Umbilical cord (tissue), 2 donors: ENCODE measurements around the gene PODXL. TPM values are rescaled to one million over a fixed set of nuclear protein-coding genes. Genes with fewer than 3 reads are reported as not detected.
"Not testable (repeated sequence)": the region's sequence is repeated elsewhere in the genome, so short reads cannot be mapped to it uniquely, and the experiment has no call there.

ENCODE experiments used
- DNase-seq: peaks from one replicate; pipeline ENCODE4 v3.0.0-alpha.2; 2015; ENCODE audit warnings: low spot score
- total RNA-seq: library from RNA; depleted of rRNA; stranded (reverse); fragments of >200 nt; gene quantifications from one replicate; pipeline ENCODE4 v1.2.3, GENCODE V29; 2014; ENCODE audit warnings: low replicate concordance; ENCODE audit not compliant: insufficient read depth

The PODXL gene
- total RNA-seq, 1 donor from 2014 or later, result 4.1 TPM

DNA sequence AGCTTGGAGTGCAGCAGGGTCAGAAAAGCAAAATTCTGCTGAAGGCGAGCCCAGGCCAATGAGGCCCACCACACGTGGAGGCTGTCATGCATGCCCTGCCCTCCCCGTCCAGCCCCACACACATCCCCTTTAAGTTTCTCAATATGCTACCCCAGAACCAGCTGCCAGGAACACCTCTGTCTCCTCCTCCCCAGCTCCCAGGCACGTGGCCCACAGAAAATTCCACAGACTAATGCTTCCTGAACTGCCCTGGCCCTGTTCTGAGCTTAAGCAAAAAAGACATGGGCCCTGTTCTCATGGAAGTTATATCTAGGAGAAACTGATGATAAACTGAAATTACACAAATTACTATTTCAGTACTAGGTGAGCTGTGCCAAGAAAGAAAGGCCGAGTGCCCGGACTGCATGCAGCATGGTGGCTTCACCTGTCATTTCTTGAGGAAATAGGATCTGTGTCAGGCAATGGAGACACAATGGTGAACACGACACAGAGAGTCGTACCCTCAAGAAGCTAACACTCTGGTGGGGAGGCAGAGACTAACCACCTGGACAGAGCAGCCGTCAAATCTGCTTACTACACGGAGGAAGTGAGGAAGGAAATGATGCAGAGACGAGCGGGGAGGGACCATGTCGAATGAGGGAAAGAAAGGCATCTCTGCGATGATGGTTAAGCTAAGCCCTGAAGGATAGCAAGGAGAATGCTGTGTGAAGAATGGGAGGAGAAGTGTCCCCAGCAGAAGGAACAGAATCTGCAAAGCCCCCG lies 44.5 kb downstream of the PODXL start:
- DNase-seq, result peak; percentile 65

- no peak for DNase-seq
Measured at GRCh38 chr7:131511071-131511470, 45.4 kb downstream of the PODXL start.

DNA sequence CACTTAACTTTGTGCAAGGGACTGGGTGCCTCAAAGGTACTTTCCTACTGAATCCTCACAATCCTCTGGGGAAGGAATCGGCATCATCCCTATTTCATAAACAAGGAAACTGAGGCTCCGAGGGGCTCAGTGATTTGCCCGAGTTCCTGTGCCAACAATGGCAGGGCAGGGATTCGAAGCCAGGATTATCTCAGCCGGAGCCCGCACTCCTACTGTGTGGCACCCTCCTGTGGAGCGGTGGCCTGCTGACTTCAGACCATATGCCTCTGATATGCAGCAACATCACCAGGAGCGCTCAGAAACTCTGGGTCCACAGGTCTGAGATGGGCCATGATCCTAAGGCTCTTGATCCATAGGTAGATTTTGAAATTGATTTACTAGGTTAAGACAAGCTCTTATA lies 46.6 kb downstream of the PODXL start:
- no peak for DNase-seq

GRCh38 chr7:131508754-131509486 lies 47.5 kb downstream of the PODXL start:
- DNase-seq, result no peak

- peak; percentile 71 for DNase-seq
Measured at GRCh38 chr7:131507592-131508331, 48.7 kb downstream of the PODXL start.

DNA sequence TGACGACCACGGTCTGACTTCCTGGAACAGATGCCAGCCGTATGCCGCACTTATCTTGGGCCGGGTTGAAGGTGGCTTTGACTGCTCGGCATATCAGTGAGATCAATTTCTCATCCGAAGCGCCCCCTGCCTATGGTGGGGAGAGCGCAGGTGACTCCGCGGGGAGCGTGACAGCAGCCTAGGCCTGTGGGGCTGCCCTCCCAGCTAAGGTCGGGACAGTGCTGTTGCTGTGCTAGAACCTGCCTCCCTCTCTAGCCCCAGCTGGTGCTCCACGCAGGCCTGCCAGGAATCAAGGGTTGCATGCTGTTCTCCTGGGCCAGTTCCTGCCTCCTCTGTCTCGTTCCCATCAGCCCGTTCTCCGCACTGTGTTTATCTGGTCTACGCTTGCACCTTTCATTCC lies 49.8 kb downstream of the PODXL start:
- no peak for DNase-seq

GRCh38 chr7:131505636-131506557 lies 50.5 kb downstream of the PODXL start:
- DNase-seq, result no peak

GRCh38 chr7:131505037-131505620 lies 51.3 kb downstream of the PODXL start:
- not testable (repeated sequence) for DNase-seq

DNA sequence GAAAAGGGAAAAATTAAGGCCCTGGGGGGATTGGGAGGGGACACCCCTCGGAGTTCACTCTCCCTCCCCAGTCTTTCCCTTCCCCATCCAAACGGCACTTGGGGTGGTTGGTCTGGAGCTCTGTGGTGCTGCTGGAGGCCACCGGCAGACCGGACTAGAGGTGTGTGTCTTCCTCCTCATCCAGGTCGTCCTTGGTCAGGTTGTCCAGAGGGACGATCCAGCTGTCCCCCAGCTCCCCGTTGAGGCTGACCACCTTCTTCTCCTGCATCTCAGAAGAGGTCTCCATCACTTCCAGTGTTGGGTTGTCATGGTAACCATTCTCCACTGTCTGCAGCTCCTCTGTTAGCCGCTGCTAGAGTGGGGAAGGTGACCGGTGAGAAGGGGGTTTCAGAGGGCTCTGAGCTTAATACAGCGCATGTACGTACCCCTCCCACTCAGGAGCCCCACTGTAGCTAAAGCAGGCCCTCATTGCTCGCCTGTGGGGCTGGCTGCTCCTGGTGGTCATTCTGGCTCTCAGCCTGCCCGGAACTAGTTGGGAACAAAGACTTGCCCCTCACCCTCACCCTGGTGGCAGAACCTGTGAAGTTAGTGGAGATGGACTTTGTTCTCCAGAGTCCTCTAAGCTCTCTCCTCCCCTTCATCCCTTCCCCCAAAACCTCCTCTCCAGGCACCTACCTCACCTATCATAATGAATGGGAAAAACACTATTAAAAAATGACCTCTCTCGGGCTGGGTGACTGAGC lies 52.1 kb downstream of the PODXL start:
- no peak for DNase-seq

DNA sequence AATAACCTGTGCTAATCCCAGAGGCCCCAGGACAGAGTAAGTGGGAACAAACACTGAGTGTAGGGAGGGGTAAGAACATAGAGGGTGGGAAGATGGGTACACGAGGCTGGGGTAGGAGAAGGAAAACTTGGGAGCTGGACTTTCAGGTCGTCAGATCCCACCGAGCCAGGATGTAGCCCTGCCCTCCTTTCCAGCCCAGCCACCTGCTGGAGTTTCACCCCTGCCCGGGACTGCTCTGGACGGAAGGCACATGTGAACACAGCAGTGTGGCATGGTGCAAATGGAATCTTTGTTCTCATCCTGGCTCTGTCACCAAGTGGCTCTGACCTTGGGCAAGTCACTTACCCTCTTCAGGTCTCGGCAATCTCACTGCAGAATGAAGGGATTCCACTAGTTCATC lies 52.8 kb downstream of the PODXL start:
- DNase-seq, result no peak

GRCh38 chr7:131502810-131503508 lies 53.5 kb downstream of the PODXL start:
- peak; percentile 92 for DNase-seq

- DNase-seq, result no peak
Measured at GRCh38 chr7:131501930-131502685, 54.3 kb downstream of the PODXL start.

- peak; percentile 23 for DNase-seq
Measured at GRCh38 chr7:131501422-131501821, 55.0 kb downstream of the PODXL start.

DNA sequence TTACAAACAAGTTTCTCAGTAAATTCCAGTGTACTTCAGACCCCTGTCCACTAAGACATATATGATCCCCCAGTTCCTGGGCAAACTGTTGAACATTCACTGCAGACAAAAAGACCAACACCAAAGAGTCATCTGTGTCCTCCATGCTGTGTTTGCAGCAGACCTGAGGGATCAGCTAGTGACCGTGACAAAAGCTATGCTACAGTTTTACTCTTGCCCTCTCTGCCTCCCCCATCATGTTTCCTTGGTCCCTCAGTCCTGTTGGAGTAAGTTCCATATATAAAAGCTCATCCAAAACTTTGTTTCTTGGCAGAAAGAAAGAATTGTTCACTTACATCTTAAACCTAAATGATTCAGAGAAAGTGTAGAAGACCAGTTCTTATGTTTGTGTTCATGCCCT lies 56.1 kb downstream of the PODXL start:
- DNase-seq, result no peak

- DNase-seq, result no peak
Measured at GRCh38 chr7:131499801-131500200, 56.6 kb downstream of the PODXL start.

DNA sequence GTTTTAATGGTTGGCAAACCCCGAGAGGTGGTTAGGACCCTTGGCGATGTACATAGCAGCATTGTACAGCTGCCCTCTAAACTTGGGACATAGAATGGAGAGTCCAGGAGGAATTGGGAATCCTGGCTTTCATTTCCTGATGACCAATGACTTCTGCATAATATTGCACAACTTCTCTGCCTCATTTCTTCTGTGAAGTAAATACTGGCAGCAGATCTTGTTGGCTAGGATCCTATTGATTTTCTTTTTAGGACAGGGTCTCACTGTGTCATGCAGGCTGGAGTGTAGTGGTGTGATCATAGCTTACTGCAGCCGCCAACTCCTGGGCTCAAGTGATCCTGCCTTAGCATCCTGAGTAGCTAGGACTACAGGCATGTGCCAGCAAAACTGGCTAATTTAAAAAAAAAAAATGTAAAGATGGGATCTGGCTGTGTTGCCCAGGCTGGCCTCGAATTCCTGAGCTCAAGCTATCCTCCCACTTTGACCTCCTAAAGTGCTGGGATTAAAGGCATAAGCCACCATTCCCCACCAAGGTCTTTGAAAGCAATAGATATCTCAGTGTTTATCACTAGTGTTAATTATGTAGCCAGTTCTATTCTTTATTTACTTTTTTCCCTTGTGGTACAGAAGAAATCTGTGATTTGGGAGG lies 58.1 kb downstream of the PODXL start:
- no peak for DNase-seq

DNA sequence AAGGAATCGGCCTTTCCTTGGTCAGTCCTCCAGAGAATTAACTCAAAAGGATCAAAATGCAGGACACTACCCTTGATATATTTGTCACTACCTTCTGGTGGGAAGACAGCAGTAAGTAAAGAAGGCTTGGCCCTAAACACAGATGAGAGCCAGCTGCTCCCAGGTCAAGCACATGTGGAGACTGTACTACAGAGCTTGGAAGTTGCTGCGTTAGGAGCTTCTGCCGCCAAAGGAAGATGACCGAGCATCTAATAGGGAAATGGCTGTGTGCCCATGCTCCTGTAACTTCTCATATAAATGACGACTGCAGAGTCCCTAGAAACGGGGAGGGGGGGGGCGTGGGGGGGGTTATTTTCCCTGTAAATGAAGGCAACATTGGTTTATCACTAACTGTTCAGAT lies 59.0 kb downstream of the PODXL start:
- DNase-seq, result no peak
